Skeletal muscle cell (primary cell): ENCODE data around the gene PFN2.
A peak's percentile ranks its signal among the peaks of the same experiment; 100 is the strongest.
"Not testable (repeated sequence)": the region's sequence is repeated elsewhere in the genome, so short reads cannot be mapped to it uniquely, and the experiment has no call there.

ENCODE experiments used
- DNase-seq: peaks from one replicate; pipeline ENCODE4 v3.0.0-alpha.2; 2010; ENCODE audit warnings: low read depth
- H3K4me3 ChIP-seq: 2 replicates; pipeline ENCODE4 v1.5.1; 2011; ENCODE audit warnings: low read depth, mild to moderate bottlenecking, control low read depth, low read length, moderate library complexity

The PFN2 gene

GRCh38 chr3:149970716-149971402 lies at the start of gene PFN2:
Gene PFN2 (minus strand): TSS chr3:149970895. CDS start chr3:149970856, 39 bp downstream.
- peak; percentile 51 for DNase-seq
- peak within 1 kb of the TSS; percentile 90 for H3K4me3 ChIP-seq

GRCh38 chr3:150015901-150016300 lies 45.2 kb upstream of the PFN2 start:
- DNase-seq, result no peak

GRCh38 chr3:150014782-150015181 lies 44.1 kb upstream of the PFN2 start:
- H3K4me3 ChIP-seq, result no peak overlapping the region
- no peak for DNase-seq

More at GRCh38 chr3:150015901-150016300, 45.2 kb upstream of the PFN2 start:
- H3K4me3 ChIP-seq, result no peak overlapping the region

GRCh38 chr3:150013801-150014200 lies 43.1 kb upstream of the PFN2 start:
- DNase-seq, result no peak

GRCh38 chr3:150006794-150007193 lies 36.1 kb upstream of the PFN2 start:
- H3K4me3 ChIP-seq, result no peak overlapping the region
- DNase-seq, result no peak

More at GRCh38 chr3:150013801-150014200, 43.1 kb upstream of the PFN2 start:
- no peak overlapping the region for H3K4me3 ChIP-seq

- DNase-seq, result peak; percentile 66
- no peak overlapping the region for H3K4me3 ChIP-seq
These were observed 34.8 kb upstream of the PFN2 start for GRCh38 chr3:150005243-150006112.

- DNase-seq, result no peak
- no peak overlapping the region for H3K4me3 ChIP-seq
These were observed 29.9 kb upstream of the PFN2 start for GRCh38 chr3:150000641-150001040.

GRCh38 chr3:149999421-149999820 lies 28.7 kb upstream of the PFN2 start:
- DNase-seq, result no peak
- no peak overlapping the region for H3K4me3 ChIP-seq

GRCh38 chr3:149998946-149999345 lies 28.3 kb upstream of the PFN2 start:
- no peak for DNase-seq
- no peak overlapping the region for H3K4me3 ChIP-seq

- H3K4me3 ChIP-seq, result no peak overlapping the region
- DNase-seq, result no peak
These were observed 21.8 kb upstream of the PFN2 start for GRCh38 chr3:149992416-149993058.

- no peak overlapping the region for H3K4me3 ChIP-seq
- no peak for DNase-seq
These were observed 19.8 kb upstream of the PFN2 start for GRCh38 chr3:149990423-149990948.

- DNase-seq, result no peak
- no peak overlapping the region for H3K4me3 ChIP-seq
These were observed 18.6 kb upstream of the PFN2 start for GRCh38 chr3:149989307-149989706.

GRCh38 chr3:149983628-149984027 lies 12.9 kb upstream of the PFN2 start:
- no peak for DNase-seq
- H3K4me3 ChIP-seq, result no peak overlapping the region

GRCh38 chr3:149983053-149983452 lies 12.4 kb upstream of the PFN2 start:
- not testable (repeated sequence) for DNase-seq, H3K4me3 ChIP-seq

GRCh38 chr3:149981979-149982378 lies 11.3 kb upstream of the PFN2 start:
- DNase-seq, H3K4me3 ChIP-seq: not testable (repeated sequence)

GRCh38 chr3:149977386-149977785 lies 6.7 kb upstream of the PFN2 start:
- H3K4me3 ChIP-seq, result no peak overlapping the region
- no peak for DNase-seq

- DNase-seq, result no peak
- H3K4me3 ChIP-seq, result no peak overlapping the region
These were observed 5.2 kb upstream of the PFN2 start for GRCh38 chr3:149975919-149976318.

- DNase-seq, result peak; percentile 33
- peak overlapping the region; percentile 90 for H3K4me3 ChIP-seq
These were observed 844 bp upstream of the PFN2 start for GRCh38 chr3:149971403-149972075.

GRCh38 chr3:149969940-149970715 lies 567 bp downstream of the PFN2 start:
- peak; percentile 63 for DNase-seq
- peak overlapping the region; percentile 90 for H3K4me3 ChIP-seq
